Measurements from ENCODE around the gene UBR2. TPM values are rescaled to one million over a fixed set of nuclear protein-coding genes. Genes with fewer than 3 reads are reported as not detected.
A peak's percentile ranks its signal among the peaks of the same experiment; 100 is the strongest.
"Not testable (repeated sequence)": the region's sequence is repeated elsewhere in the genome, so short reads cannot be mapped to it uniquely, and the experiment has no call there.

UBR2 gene
- total RNA-seq, 5 donors from 2014 or later (not counting 1 experiment from before 2014, with no cell fraction given): 41.1 to 47.6 (median 44.8) TPM

- not testable (repeated sequence) for H3K27me3 Mint-ChIP-seq; H3K4me3 ChIP-seq (ENCODE audit: control insufficient read depth in 1 of 2, extremely low read depth in 1 of 2, low read length in 1 of 2); H3K27me3 ChIP-seq (replicated peaks in 1 of 2; ENCODE audit: control insufficient read depth in 2 of 2, extremely low read depth in 1 of 2, insufficient read depth in 2 of 2, low read length in 1 of 2); ATAC-seq (replicated peaks in 1 of 4); H3K9me3 Mint-ChIP-seq; H3K4me3 Mint-ChIP-seq; H3K27ac ChIP-seq (ENCODE audit: low read length); H3K36me3 ChIP-seq (ENCODE audit: control insufficient read depth in 2 of 2, extremely low read depth in 1 of 2, insufficient read depth in 1 of 2, low read length in 1 of 2); H3K36me3 Mint-ChIP-seq; H3K4me1 Mint-ChIP-seq; H3K27ac Mint-ChIP-seq; H3K9me3 ChIP-seq; DNase-seq; H3K4me1 ChIP-seq (ENCODE audit: control insufficient read depth in 1 of 2, extremely low read depth in 1 of 2, insufficient read depth in 2 of 2, low read length in 2 of 2)
- CTCF ChIA-PET: interaction anchor here (0.6 to 0.9 kb wide), 3 partner anchors 8 to 67 kb away, joined by 4 to 5 read pairs (median 4); no protein-coding TSS in a partner anchor
- POLR2A ChIA-PET: interaction anchor here (0.5 to 0.7 kb wide), 5 partner anchors 12 to 92 kb away, joined by 3 to 19 read pairs (median 5); partner anchors contain the start of gene TBCC (in 1 of the 2)
- WGBS (ENCODE audit: insufficient coverage): 93% methylated on average over 5 of the region's 13 CpGs
Measured at GRCh38 chr6:42733867-42734481, 170.1 kb downstream of the UBR2 start.

- Histone ChIP-seq H3K4me3 (ENCODE audit: control insufficient read depth in 1 of 2, extremely low read depth in 1 of 2, low read length in 1 of 2) (no peak overlapping the region), H3K9me3 (no peaks in the 10 kb centered on the region), H3K4me1 (ENCODE audit: control insufficient read depth in 1 of 2, extremely low read depth in 1 of 2, insufficient read depth in 2 of 2, low read length in 2 of 2) (no peaks in the 10 kb centered on the region), H3K36me3 (ENCODE audit: control insufficient read depth in 2 of 2, extremely low read depth in 1 of 2, insufficient read depth in 1 of 2, low read length in 1 of 2) (no peaks in the 10 kb centered on the region), H3K27me3 (replicated peaks in 1 of 2; ENCODE audit: control insufficient read depth in 2 of 2, extremely low read depth in 1 of 2, insufficient read depth in 2 of 2, low read length in 1 of 2) (no peaks in the 10 kb centered on the region), H3K27ac (ENCODE audit: low read length) (no peak overlapping the region)
- peaks cover 0 to 2% (median 0%) of the 10 kb centered on the region in 3 donors for H3K4me1 Mint-ChIP-seq
- H3K36me3 Mint-ChIP-seq: no peaks in the 10 kb centered on the region
- H3K27me3 Mint-ChIP-seq: no peaks in the 10 kb centered on the region
- no peak overlapping the region for H3K4me3 Mint-ChIP-seq
- ChIA-PET POLR2A (no interaction called here), CTCF (no interaction called here)
- DNase-seq (no peak), ATAC-seq (replicated peaks in 1 of 4) (no peak)
- no peak overlapping the region for H3K27ac Mint-ChIP-seq
- H3K9me3 Mint-ChIP-seq: no peaks in the 10 kb centered on the region
- WGBS (ENCODE audit: insufficient coverage): no CpG with 5 or more reads among the region's 3 CpGs
Measured at GRCh38 chr6:42735976-42736375, 172.1 kb downstream of the UBR2 start.

- Histone ChIP-seq H3K9me3 (no peaks in the 10 kb centered on the region), H3K4me3 (ENCODE audit: control insufficient read depth in 1 of 2, extremely low read depth in 1 of 2, low read length in 1 of 2) (no peak overlapping the region), H3K4me1 (ENCODE audit: control insufficient read depth in 1 of 2, extremely low read depth in 1 of 2, insufficient read depth in 2 of 2, low read length in 2 of 2) (peaks cover 4 to 21% of the 10 kb centered on the region in 2 experiments), H3K36me3 (ENCODE audit: control insufficient read depth in 2 of 2, extremely low read depth in 1 of 2, insufficient read depth in 1 of 2, low read length in 1 of 2) (no peaks in the 10 kb centered on the region), H3K27ac (ENCODE audit: low read length) (no peak overlapping the region), H3K27me3 (replicated peaks in 1 of 2; ENCODE audit: control insufficient read depth in 2 of 2, extremely low read depth in 1 of 2, insufficient read depth in 2 of 2, low read length in 1 of 2) (peaks cover 0 to 1% of the 10 kb centered on the region in 2 experiments)
- POLR2A ChIA-PET: interaction anchor here (0.6 to 0.7 kb wide), 3 partner anchors 42 to 152 kb away, joined by 3 to 8 read pairs (median 4); no protein-coding TSS in a partner anchor
- CTCF ChIA-PET: interaction anchor here in 1 of 2 donors (0.6 to 0.9 kb wide), 3 partner anchors 16 to 265 kb away, joined by 3 to 5 read pairs (median 4); no protein-coding TSS in a partner anchor
- Mint-ChIP-seq H3K27ac (no peak overlapping the region), H3K36me3 (peaks cover 4% of the 10 kb centered on the region), H3K4me1 (peaks cover 2 to 14% (median 10%) of the 10 kb centered on the region in 3 donors), H3K4me3 (no peak overlapping the region), H3K9me3 (peaks cover 7 to 8% (median 8%) of the 10 kb centered on the region in 3 donors), H3K27me3 (no peaks in the 10 kb centered on the region)
- no CpG with 5 or more reads among the region's 3 CpGs for WGBS (ENCODE audit: insufficient coverage)
- DNase-seq (no peak), ATAC-seq (replicated peaks in 1 of 4) (no peak)
Measured at GRCh38 chr6:42740725-42741124, 176.9 kb downstream of the UBR2 start.

- Histone ChIP-seq H3K4me3 (ENCODE audit: control insufficient read depth in 1 of 2, extremely low read depth in 1 of 2, low read length in 1 of 2) (no peak overlapping the region), H3K27me3 (replicated peaks in 1 of 2; ENCODE audit: control insufficient read depth in 2 of 2, extremely low read depth in 1 of 2, insufficient read depth in 2 of 2, low read length in 1 of 2) (peaks cover 0 to 2% of the 10 kb centered on the region in 2 experiments), H3K9me3 (no peaks in the 10 kb centered on the region), H3K4me1 (ENCODE audit: control insufficient read depth in 1 of 2, extremely low read depth in 1 of 2, insufficient read depth in 2 of 2, low read length in 2 of 2) (peaks cover 4 to 28% of the 10 kb centered on the region in 2 experiments), H3K36me3 (ENCODE audit: control insufficient read depth in 2 of 2, extremely low read depth in 1 of 2, insufficient read depth in 1 of 2, low read length in 1 of 2) (no peaks in the 10 kb centered on the region), H3K27ac (ENCODE audit: low read length) (no peak overlapping the region)
- Mint-ChIP-seq H3K27me3 (no peaks in the 10 kb centered on the region), H3K27ac (no peak overlapping the region), H3K9me3 (peaks cover 7 to 10% (median 10%) of the 10 kb centered on the region in 3 donors), H3K4me1 (peaks cover 7 to 17% (median 13%) of the 10 kb centered on the region in 3 donors), H3K4me3 (peak overlapping the region in 2 of 3 donors; percentile 29), H3K36me3 (peaks cover 7% of the 10 kb centered on the region)
- ChIA-PET POLR2A (interaction anchor here (1.5 to 1.7 kb wide), 2 partner anchors 17 to 28 kb away, joined by 4 read pairs; no protein-coding TSS in a partner anchor), CTCF (interaction anchor here in 1 of 2 donors (0.6 kb wide), 1 partner anchor 55 kb away, joined by 5 read pairs; no protein-coding TSS in a partner anchor)
- ATAC-seq (replicated peaks in 1 of 4): no peak
- 87% methylated on average over 5 of the region's 5 CpGs for WGBS (ENCODE audit: insufficient coverage)
- no peak for DNase-seq
Measured at GRCh38 chr6:42742116-42742894, 178.5 kb downstream of the UBR2 start.

Other genes with a start within 250 kb of the UBR2 start
- 10 to 100 TPM; 20.5 to 52.2 (median 25.6) TPM for gene TRERF1, start 112.1 kb upstream of the UBR2 start, total RNA-seq
- gene PRPH2, start 158.6 kb downstream of the UBR2 start, total RNA-seq: under 1 TPM in 2 of 5 donors, not detected in 3; 0.12 to 0.13 TPM
- gene TBCC, start 182.1 kb downstream of the UBR2 start, total RNA-seq: 10 to 100 TPM; 56.5 to 74.8 (median 59.4) TPM
- gene BICRAL, start 218.0 kb downstream of the UBR2 start, total RNA-seq: 10 to 100 TPM; 33.1 to 39.5 (median 33.6) TPM